OCI-LY3 (cell line): ENCODE measurements around the gene NPC1.

Experiments
- EZH2phosphoT487 ChIP-seq: fragments of 200-600 bp; shearing (Covaris generic); IDR thresholded peaks from 2 replicates; pipeline ENCODE4 v1.6.1; 2018; ENCODE audit warnings: antibody characterized with exemption, mixed run types, low read depth
- TF ChIP-seq, protein P1 (sequence below): fragments of 200-600, 300-600 bp; sonication (generic); IDR thresholded peaks from 2 replicates; pipeline ENCODE4 v1.5.1; 2014; ENCODE audit warnings: antibody characterized with exemption, low read length, low read depth

DNA sequence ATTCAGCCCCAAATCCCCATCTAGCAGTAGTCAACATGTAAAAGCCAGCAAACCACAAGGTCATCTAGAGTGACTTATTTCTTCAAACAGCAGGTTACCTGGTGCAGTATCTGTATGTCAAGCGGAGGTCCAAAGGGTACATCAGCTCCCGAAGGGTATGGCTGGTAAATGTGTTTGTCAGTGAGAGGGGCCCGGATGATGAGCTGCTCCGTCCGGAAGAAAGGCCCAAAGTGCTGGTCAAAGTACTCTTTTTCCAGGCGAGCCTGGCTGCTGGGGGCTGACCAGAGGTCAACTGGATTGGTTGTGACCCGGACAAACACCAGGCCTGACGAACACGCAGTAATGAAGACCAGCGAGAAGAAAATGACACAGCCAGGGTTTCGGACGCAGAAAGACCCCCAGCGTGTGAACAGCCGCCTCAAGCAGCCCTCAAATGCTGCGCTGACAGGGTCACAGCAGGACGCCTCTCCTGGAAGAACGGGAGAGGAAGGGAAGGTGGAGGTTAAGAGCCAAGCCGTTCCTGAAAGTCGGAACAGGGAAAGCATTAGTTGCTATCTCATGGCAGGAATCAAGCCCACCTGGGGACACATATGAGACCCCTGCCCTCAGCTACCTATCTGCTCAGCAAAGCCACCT, 30.0 kb downstream of the NPC1 start:
- TF ChIP-seq, protein P1, sequence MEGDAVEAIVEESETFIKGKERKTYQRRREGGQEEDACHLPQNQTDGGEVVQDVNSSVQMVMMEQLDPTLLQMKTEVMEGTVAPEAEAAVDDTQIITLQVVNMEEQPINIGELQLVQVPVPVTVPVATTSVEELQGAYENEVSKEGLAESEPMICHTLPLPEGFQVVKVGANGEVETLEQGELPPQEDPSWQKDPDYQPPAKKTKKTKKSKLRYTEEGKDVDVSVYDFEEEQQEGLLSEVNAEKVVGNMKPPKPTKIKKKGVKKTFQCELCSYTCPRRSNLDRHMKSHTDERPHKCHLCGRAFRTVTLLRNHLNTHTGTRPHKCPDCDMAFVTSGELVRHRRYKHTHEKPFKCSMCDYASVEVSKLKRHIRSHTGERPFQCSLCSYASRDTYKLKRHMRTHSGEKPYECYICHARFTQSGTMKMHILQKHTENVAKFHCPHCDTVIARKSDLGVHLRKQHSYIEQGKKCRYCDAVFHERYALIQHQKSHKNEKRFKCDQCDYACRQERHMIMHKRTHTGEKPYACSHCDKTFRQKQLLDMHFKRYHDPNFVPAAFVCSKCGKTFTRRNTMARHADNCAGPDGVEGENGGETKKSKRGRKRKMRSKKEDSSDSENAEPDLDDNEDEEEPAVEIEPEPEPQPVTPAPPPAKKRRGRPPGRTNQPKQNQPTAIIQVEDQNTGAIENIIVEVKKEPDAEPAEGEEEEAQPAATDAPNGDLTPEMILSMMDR, result no peak
- TF ChIP-seq EZH2phosphoT487, result no peak
